Measurements from ENCODE around the gene TOMM22.

The TOMM22 gene

GRCh38 chr22:38696606-38697424 lies 15.1 kb downstream of the TOMM22 start:
- DNase-seq (ENCODE audit: low read depth) = peak; percentile 94
- no peak overlapping the region for H3K4me3 ChIP-seq (ENCODE audit: low read length)
- TF ChIP-seq CTCF (IDR thresholded peaks at IDR 0.05; ENCODE audit: insufficient read depth, low read depth, low read length, missing control alignments) = no peak

GRCh38 chr22:38697425-38698089 lies 15.8 kb downstream of the TOMM22 start:
- no peak for TF ChIP-seq CTCF (IDR thresholded peaks at IDR 0.05; ENCODE audit: insufficient read depth, low read depth, low read length, missing control alignments)
- H3K4me3 ChIP-seq (ENCODE audit: low read length) = no peak overlapping the region
- DNase-seq (ENCODE audit: low read depth) = peak; percentile 28

GRCh38 chr22:38698407-38699094 lies 16.8 kb downstream of the TOMM22 start:
- no peak for TF ChIP-seq CTCF (IDR thresholded peaks at IDR 0.05; ENCODE audit: insufficient read depth, low read depth, low read length, missing control alignments)
- H3K4me3 ChIP-seq (ENCODE audit: low read length) = peak overlapping the region; percentile 5
- DNase-seq (ENCODE audit: low read depth) = no peak

- H3K4me3 ChIP-seq (ENCODE audit: low read length) = peak overlapping the region; percentile 69
- DNase-seq (ENCODE audit: low read depth) = no peak
- no peak for TF ChIP-seq CTCF (IDR thresholded peaks at IDR 0.05; ENCODE audit: insufficient read depth, low read depth, low read length, missing control alignments)
Measured at GRCh38 chr22:38699143-38699542, 17.4 kb downstream of the TOMM22 start.

GRCh38 chr22:38699784-38700183 lies 18.0 kb downstream of the TOMM22 start:
- DNase-seq (ENCODE audit: low read depth) = peak; percentile 39
- H3K4me3 ChIP-seq (ENCODE audit: low read length) = peak overlapping the region; percentile 69
- no peak for TF ChIP-seq CTCF (IDR thresholded peaks at IDR 0.05; ENCODE audit: insufficient read depth, low read depth, low read length, missing control alignments)

GRCh38 chr22:38700270-38700788 lies 18.6 kb downstream of the TOMM22 start:
- peak overlapping the region; percentile 69 for H3K4me3 ChIP-seq (ENCODE audit: low read length)
- no peak for TF ChIP-seq CTCF (IDR thresholded peaks at IDR 0.05; ENCODE audit: insufficient read depth, low read depth, low read length, missing control alignments)
- peak; percentile 73 for DNase-seq (ENCODE audit: low read depth)
